GM10248 (cell line): ENCODE data around the gene PEX5.
"Not testable (repeated sequence)": the region's sequence is repeated elsewhere in the genome, so short reads cannot be mapped to it uniquely, and the experiment has no call there.

ENCODE experiments used
- CTCF ChIA-PET: fragments of 300-600 bp; sonication (Branson Sonifier 250); formaldehyde crosslinking; extraction: SDS; loops from one replicate; lab custom pipeline; 2021; ENCODE audit warnings: antibody characterized with exemption; lab: Yijun Ruan, JAX
- POLR2A ChIA-PET: fragments of 350-650 bp; sonication (Branson Sonifier 250); formaldehyde crosslinking; extraction: SDS; loops from one replicate; lab custom pipeline; 2020; ENCODE audit warnings: antibody characterized with exemption; lab: Yijun Ruan, JAX
- DNase-seq: peaks from one replicate; pipeline ENCODE4 v3.0.0; 2012; ENCODE audit errors: extremely low spot score
- CTCF ChIP-seq: IDR thresholded peaks from 2 replicates; pipeline ENCODE4 v1.5.1; 2012; ENCODE audit warnings: mild to moderate bottlenecking, low read depth; ENCODE audit errors: extremely low read depth, missing control alignments, control extremely low read depth

Gene PEX5

DNA sequence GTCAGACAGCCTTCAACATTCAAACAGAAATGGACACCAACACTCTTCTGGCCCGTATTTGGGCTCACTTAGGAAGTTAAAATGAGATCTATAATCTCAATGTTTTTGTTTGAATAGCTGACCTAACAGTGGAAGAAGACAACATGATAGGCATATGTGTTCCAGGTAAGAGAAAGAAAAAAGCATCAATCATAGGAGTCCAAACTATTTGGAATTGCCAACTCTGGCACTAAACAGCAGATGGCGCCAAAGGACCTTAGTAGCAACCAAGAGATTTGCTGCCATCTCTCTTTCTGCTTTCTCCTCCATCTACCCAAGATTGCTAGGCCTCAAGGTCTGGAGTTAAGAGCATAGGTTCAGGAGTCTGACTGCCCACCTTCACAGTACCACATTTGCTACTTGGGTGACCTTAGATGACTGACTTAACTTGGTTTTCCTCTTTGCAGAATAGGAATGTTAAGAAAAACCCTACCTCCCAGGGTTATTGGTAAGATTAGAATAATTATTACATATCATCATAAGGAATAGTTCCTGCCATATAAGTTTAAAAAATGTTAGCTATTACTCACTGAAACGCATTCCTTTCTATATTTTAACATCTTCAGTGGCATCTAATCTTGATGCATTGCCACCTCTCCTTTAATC lies 30.2 kb downstream of the PEX5 start:
- ChIA-PET POLR2A (no interaction called here), CTCF (interaction anchor here (0.8 to 2.7 kb wide), 12 partner anchors 9 to 431 kb away, joined by 3 to 24 read pairs (median 6); no protein-coding TSS in a partner anchor)
- DNase-seq: peak; percentile 60
- TF ChIP-seq CTCF: peak; percentile 67

GRCh38 chr12:7221486-7221885 lies 32.0 kb downstream of the PEX5 start:
- ChIA-PET POLR2A (no interaction called here), CTCF (interaction anchor here (1.0 to 2.7 kb wide), 7 partner anchors 12 to 418 kb away, joined by 3 to 24 read pairs (median 6); no protein-coding TSS in a partner anchor)
- no peak for DNase-seq
- TF ChIP-seq CTCF: no peak

GRCh38 chr12:7229741-7230140 lies 40.3 kb downstream of the PEX5 start:
- POLR2A ChIA-PET: no interaction called here
- no peak for TF ChIP-seq CTCF
- DNase-seq: no peak
- CTCF ChIA-PET: interaction anchor here (1.0 to 1.8 kb wide), 3 partner anchors 9 to 231 kb away, joined by 3 to 4 read pairs (median 4); no protein-coding TSS in a partner anchor

DNA sequence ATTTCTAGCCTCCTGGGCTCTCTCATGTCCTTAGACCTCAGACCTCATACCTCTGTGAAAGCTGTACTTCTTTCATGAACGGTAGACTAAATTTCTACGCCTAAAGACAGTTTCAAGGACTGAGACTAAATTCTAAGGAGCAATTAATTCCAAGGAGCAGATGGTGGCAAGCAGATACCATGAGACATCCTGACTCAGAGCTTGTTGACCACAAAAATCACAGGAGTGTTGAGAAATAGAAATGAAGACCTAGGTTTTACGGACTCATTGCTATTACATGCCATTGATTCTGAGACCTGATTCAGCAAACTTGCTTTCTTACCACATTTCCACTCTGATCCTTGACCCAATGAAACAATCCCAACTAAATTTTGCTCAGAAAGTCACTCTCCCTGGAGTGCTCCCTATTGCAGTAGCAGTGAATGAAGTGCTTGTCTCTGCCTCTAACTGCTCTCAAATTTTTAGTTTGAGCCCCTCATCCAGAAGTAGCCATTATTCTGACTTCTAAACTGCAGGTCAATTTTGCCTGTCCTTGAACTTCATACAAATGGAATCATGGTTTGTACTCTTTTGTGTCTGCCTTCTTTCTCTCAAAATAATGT lies 52.0 kb downstream of the PEX5 start:
- DNase-seq: no peak
- ChIA-PET CTCF (interaction anchor here (1.0 to 1.1 kb wide), 2 partner anchors 12 to 21 kb away, joined by 3 to 4 read pairs; no protein-coding TSS in a partner anchor), POLR2A (no interaction called here)
- TF ChIP-seq CTCF: no peak

- ChIA-PET POLR2A (no interaction called here), CTCF (interaction anchor here (1.0 to 1.1 kb wide), 2 partner anchors 13 to 22 kb away, joined by 3 to 4 read pairs; no protein-coding TSS in a partner anchor)
- TF ChIP-seq CTCF: no peak
- no peak for DNase-seq
These were observed 53.0 kb downstream of the PEX5 start for GRCh38 chr12:7242176-7243101.

DNA sequence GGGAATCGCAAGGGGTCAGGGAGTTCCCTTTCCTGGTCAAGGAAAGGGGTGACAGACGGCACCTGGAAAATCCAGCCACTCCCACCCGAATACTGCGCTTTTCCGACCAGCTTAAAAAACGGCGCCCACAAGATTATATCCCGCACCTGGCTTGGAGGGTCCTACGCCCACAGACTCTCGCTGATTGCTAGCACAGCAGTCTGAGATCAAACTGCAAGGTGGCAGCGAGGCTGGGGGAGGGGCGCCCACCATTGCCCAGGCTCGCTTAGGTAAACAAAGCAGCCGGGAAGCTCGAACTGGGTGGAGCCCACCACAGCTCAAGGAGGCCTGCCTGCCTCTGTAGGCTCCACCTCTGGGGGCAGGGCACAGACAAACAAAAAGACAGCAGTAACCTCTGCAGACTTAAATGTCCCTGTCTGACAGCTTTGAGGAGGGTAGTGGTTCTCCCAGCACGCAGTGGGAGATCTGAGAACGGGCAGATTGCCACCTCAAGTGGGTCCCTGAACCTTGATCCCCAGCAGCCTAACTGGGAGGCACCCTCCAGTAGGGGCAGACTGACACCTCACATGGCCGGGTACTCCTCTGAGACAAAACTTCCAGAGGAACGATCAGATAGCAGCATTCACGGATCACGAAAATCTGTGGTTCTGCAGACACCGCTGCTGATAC lies 62.0 kb downstream of the PEX5 start:
- DNase-seq, POLR2A ChIA-PET, CTCF ChIA-PET: not testable (repeated sequence)
